Muscle of leg (tissue), 11 donors: ENCODE measurements around the gene CCSER2. TPM values are rescaled to one million over a fixed set of nuclear protein-coding genes. Genes with fewer than 3 reads are reported as not detected.

Experiments
- DNase-seq: peaks from one replicate; pipeline ENCODE4 v3.0.0; 2013
- H3K27ac ChIP-seq: one replicate; pipeline ENCODE4 v1.5.1; 2013; ENCODE audit warnings: mild to moderate bottlenecking, low read length, control low read depth
- H3K27me3 ChIP-seq: one replicate; pipeline ENCODE4 v1.6.1; 2013; ENCODE audit warnings: low read length; ENCODE audit not compliant: control insufficient read depth, insufficient read depth
- H3K36me3 ChIP-seq: one replicate; pipeline ENCODE4 v1.6.1; 2013; ENCODE audit warnings: low read length; ENCODE audit not compliant: control insufficient read depth, insufficient read depth
- H3K4me1 ChIP-seq: one replicate; pipeline ENCODE4 v1.6.1; 2013; ENCODE audit warnings: low read length; ENCODE audit not compliant: control insufficient read depth, insufficient read depth
- H3K4me3 ChIP-seq: one replicate; pipeline ENCODE4 v1.5.1; 2013; ENCODE audit warnings: low read length, control low read depth
- H3K9me3 ChIP-seq: replicated peaks from 2 replicates; pipeline ENCODE4 v1.6.1; 2013; ENCODE audit warnings: low read depth, low read length; ENCODE audit not compliant: control insufficient read depth
- WGBS: methylation state at CpG from one replicate; pipeline ENCODE4 v1.1.5; 2013; ENCODE audit warnings: missing lambda C conversion rate; ENCODE audit not compliant: insufficient coverage; 5-methylcytosine and 5-hydroxymethylcytosine counted together
- polyA plus RNA-seq, 8 donors: library from polyadenylated mRNA; unstranded; fragments of 120-200 nt; gene quantifications; one replicate each; pipeline versions ENCODE4 v1.2.1 to v1.2.3, GENCODE V29; 2013; ENCODE audit warnings: inconsistent platforms in 1 of 8, low replicate concordance in 1 of 8; ENCODE audit not compliant: insufficient read length in 8 of 8, insufficient read depth in 1 of 8
- total RNA-seq: library from RNA; stranded (reverse); fragments of 120-200 nt; gene quantifications from one replicate; pipeline ENCODE4 v1.2.4, GENCODE V29; 2013

CCSER2 gene
- total and polyA plus RNA-seq, 9 donors = 29.1 to 44.1 (median 37.2) TPM

DNA sequence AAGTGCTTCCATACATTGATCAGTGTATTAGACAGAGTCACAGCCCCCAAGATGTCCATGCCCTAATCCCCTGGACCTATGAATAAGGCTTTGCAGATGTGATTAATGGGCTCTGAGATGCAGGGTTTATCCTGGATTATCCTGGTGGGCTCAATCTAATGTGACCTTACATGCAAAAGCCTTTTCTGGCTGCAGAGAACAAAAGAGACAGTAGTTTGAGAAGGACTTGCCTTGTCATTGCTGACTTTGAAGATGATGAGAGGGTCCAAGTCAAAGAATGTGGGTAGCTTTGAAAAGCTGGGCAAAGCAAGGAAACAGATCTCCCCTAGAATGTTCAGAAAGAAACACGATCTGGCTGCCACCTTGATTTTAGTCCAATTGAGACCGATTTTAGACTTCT, 238.7 kb downstream of the CCSER2 start:
- Histone ChIP-seq H3K4me1 (no peaks in the 10 kb centered on the region), H3K4me3 (no peak overlapping the region), H3K27ac (no peak overlapping the region), H3K36me3 (no peaks in the 10 kb centered on the region), H3K9me3 (no peaks in the 10 kb centered on the region), H3K27me3 (no peaks in the 10 kb centered on the region)
- WGBS = no CpG with 5 or more reads among the region's 2 CpGs
- DNase-seq = no peak

Other genes starting within 250 kb of the CCSER2 start
- gene GHITM, start 189.1 kb upstream of the CCSER2 start, total RNA-seq = 109 TPM
- 100 to 1,000 TPM in 6 of 8 donors, 10 to 100 TPM in 2; 95.8 to 115 (median 105) TPM for gene GHITM, start 189.1 kb upstream of the CCSER2 start, polyA plus RNA-seq
- not detected for gene GPR15LG, start 154.8 kb upstream of the CCSER2 start, total RNA-seq
- gene GPR15LG, start 154.8 kb upstream of the CCSER2 start, polyA plus RNA-seq = not detected
- 0.27 TPM for gene CDHR1, start 134.1 kb upstream of the CCSER2 start, total RNA-seq
- 1 to 10 TPM in 1 of 8 donors, under 1 TPM in 7; 0.22 to 1.4 (median 0.56) TPM for gene CDHR1, start 134.1 kb upstream of the CCSER2 start, polyA plus RNA-seq
- not detected for gene LRIT2, start 103.0 kb upstream of the CCSER2 start, total RNA-seq
- gene LRIT2, start 103.0 kb upstream of the CCSER2 start, polyA plus RNA-seq = not detected
- gene LRIT1, start 87.0 kb upstream of the CCSER2 start, total RNA-seq = not detected
- not detected for gene LRIT1, start 87.0 kb upstream of the CCSER2 start, polyA plus RNA-seq
- gene RGR, start 83.5 kb upstream of the CCSER2 start, total RNA-seq = 11.9 TPM
- 10 to 100 TPM in 7 of 8 donors, 1 to 10 TPM in 1; 6.1 to 20.7 (median 14.5) TPM for gene RGR, start 83.5 kb upstream of the CCSER2 start, polyA plus RNA-seq